Esophagus muscularis mucosa (tissue), 4 donors: ENCODE data around the gene ATG16L2. TPM values are rescaled to one million over a fixed set of nuclear protein-coding genes. Genes with fewer than 3 reads are reported as not detected.
"Not testable (repeated sequence)": the region's sequence is repeated elsewhere in the genome, so short reads cannot be mapped to it uniquely, and the experiment has no call there.

Experiments
- DNase-seq: peaks from one replicate; pipeline ENCODE4 v3.0.0-alpha.2; 2017; ENCODE audit errors: extremely low spot score
- H3K27ac ChIP-seq, 4 donors: fragments of 200-600 bp; sonication (generic); replicated peaks in 1 of 4; 1 replicate in 3 of 4; 2 replicates in 1 of 4; pipeline ENCODE4 v1.5.1; 2016 to 2019; ENCODE audit warnings: mild to moderate bottlenecking in 1 of 4
- H3K27me3 ChIP-seq, 4 donors: fragments of 200-600 bp; sonication (generic); one replicate each; pipeline versions ENCODE4 v1.5.1 to v1.6.0; 2016 to 2019
- H3K36me3 ChIP-seq, 4 donors: fragments of 200-600 bp; sonication (generic); one replicate each; pipeline ENCODE4 v1.5.1; 2016 to 2019
- H3K4me1 ChIP-seq, 4 donors: fragments of 200-600 bp; sonication (generic); one replicate each; pipeline ENCODE4 v1.5.1; 2016 to 2019
- H3K4me3 ChIP-seq, 4 donors: fragments of 200-600 bp; sonication (generic); 1 replicate in 2 of 4; 2 replicates in 2 of 4; pipeline ENCODE4 v1.5.1; 2016 to 2019; ENCODE audit warnings: mild to moderate bottlenecking in 4 of 4, moderate library complexity in 1 of 4
- H3K9me3 ChIP-seq, 4 donors: fragments of 200-600 bp; sonication (generic); 1 replicate in 3 of 4; 2 replicates in 1 of 4; pipeline ENCODE4 v1.5.1; 2016 to 2019
- CTCF ChIP-seq, 3 experiments: fragments of 200-600 bp in 2 of 3; fragments of 450-650 bp in 1 of 3; sonication (generic) in 2 of 3; IDR thresholded peaks; one replicate each; pipeline ENCODE4 v1.5.1; 2017 to 2019; ENCODE audit warnings: antibody characterized with exemption in 3 of 3, mild to moderate bottlenecking in 2 of 3, moderate library complexity in 1 of 3
- EP300 ChIP-seq: sonication (generic); formaldehyde crosslinking; IDR thresholded peaks from one replicate; pipeline ENCODE4 v1.6.1; 2017; ENCODE audit warnings: antibody characterized with exemption
- POLR2A ChIP-seq: fragments of 450-650 bp; IDR thresholded peaks from one replicate; pipeline ENCODE4 v1.6.1; 2017; ENCODE audit warnings: antibody characterized with exemption, moderate library complexity, mild to moderate bottlenecking, low read depth
- POLR2AphosphoS5 ChIP-seq, 2 donors: sonication (generic); formaldehyde crosslinking; IDR thresholded peaks; one replicate each; pipeline ENCODE4 v1.6.1; 2017; ENCODE audit warnings: antibody characterized with exemption in 2 of 2
- WGBS: methylation state at CpG from one replicate; pipeline ENCODE4 v1.1.5; 2018; 5-methylcytosine and 5-hydroxymethylcytosine counted together
- intact Hi-C: fragments of 100-400 bp; cut with DNase I; formaldehyde crosslinking; loops from one replicate; pipeline ENCODE4 v1.15.1; 2023
- total RNA-seq, 4 donors: library from RNA; depleted of rRNA; stranded (reverse); fragments of >200 nt; gene quantifications; one replicate each; pipeline versions ENCODE4 v1.1.0 to v1.2.1, GENCODE V29; 2016

The ATG16L2 gene
- total RNA-seq, 4 donors from 2014 or later: 11.8 to 19.3 (median 18.2) TPM

DNA sequence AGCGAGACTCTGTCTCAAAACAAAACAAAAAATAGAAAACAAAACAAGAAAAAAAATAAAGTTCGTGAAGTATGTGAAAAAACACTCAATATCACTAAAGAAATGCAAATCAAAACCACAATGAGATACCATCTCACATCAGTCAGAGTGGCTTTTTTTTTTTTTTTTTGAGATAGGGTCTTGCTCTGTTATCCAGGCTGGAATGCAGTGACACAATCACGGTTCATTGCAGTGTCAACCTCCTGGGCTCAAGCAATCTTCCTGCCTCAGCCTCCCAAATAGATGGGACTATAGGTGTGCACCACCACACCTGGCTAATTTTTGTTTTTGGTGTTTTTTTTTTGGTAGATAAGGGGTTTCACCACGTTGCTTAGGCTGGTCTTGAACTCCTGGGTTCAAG is 37.5 kb downstream of the ATG16L2 start:
- WGBS: 94% methylated on average over 4 of the region's 4 CpGs
- no peaks in the 10 kb centered on the region for H3K27me3 ChIP-seq
- intact Hi-C loops: no loop called here

GRCh38 chr11:72856065-72856464 is 41.9 kb downstream of the ATG16L2 start:
- H3K9me3 ChIP-seq: no peaks in the 10 kb centered on the region
- 56% methylated on average over 3 of the region's 3 CpGs for WGBS
- peak overlapping the region in 3 of 4 donors; percentile 6 to 47 (median 34) for H3K27ac ChIP-seq

More for the DNA sequence above, 37.5 kb downstream of the ATG16L2 start:
- Histone ChIP-seq H3K9me3 (no peaks in the 10 kb centered on the region), H3K4me3 (no peak overlapping the region), H3K4me1 (peaks cover 11 to 15% (median 13%) of the 10 kb centered on the region in 4 donors), H3K27ac (no peak overlapping the region), H3K36me3 (peaks cover 0 to 4% (median 0%) of the 10 kb centered on the region in 4 donors)
- no peak for DNase-seq
- TF ChIP-seq CTCF (IDR thresholded peaks at IDR 0.05): no peak

DNA sequence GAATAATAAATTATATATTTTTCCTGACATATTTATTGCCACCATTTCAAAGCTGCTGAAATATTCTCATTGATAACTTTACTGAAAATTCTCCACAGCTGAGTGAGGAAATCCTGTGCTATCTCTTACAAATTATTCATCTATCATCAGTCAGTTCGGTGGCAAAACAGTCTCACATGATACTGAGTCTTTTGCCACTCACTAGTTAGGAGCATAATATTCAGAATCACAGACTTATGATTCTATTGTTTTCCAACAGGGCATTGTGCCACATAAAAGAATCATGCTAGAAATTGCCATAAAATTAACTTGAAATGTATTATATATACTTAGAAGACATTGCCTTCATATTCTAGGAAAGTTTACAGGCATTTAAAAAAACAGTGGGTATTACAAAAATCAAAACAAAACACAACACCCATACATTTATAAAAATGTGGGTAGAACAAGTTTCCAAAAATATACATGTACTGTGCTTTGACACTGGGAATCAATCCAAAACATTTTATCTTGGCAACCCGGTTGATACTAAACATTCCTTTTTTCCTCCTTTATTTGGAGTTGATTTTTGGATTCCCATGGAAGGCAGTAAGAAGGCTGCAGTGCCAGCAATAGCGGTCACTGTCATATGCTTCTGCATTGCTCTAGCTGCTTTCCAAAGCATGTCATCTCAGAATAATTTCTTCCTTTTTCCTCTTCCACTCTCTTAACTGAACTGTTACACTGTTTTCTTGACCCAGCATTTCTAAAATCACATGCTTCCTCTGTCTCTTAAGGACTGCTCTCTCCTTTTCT is 42.5 kb downstream of the ATG16L2 start:
- DNase-seq: no peak
- Histone ChIP-seq H3K4me1 (peaks cover 19 to 26% (median 21%) of the 10 kb centered on the region in 4 donors), H3K9me3 (no peaks in the 10 kb centered on the region), H3K27me3 (no peaks in the 10 kb centered on the region), H3K36me3 (peaks cover 0 to 10% (median 0%) of the 10 kb centered on the region in 4 donors), H3K27ac (peak overlapping the region; percentile 21 to 47 (median 40)), H3K4me3 (no peak overlapping the region)
- TF ChIP-seq EP300 (no peak), POLR2AphosphoS5 (IDR thresholded peaks at IDR 0.05) (no peak), POLR2A (no peak), CTCF (IDR thresholded peaks at IDR 0.05) (no peak)
- intact Hi-C loops: no loop called here
- 9% methylated on average over 3 of the region's 3 CpGs for WGBS

More at GRCh38 chr11:72856065-72856464, 41.9 kb downstream of the ATG16L2 start:
- H3K36me3 ChIP-seq: peaks cover 0 to 10% (median 0%) of the 10 kb centered on the region in 4 donors
- H3K4me1 ChIP-seq: peaks cover 19 to 26% (median 21%) of the 10 kb centered on the region in 4 donors
- DNase-seq: no peak
- peak in 1 of 2 donors; percentile 19 for TF ChIP-seq POLR2AphosphoS5 (IDR thresholded peaks at IDR 0.05)
- no peak for TF ChIP-seq CTCF (IDR thresholded peaks at IDR 0.05)
- TF ChIP-seq EP300: no peak
- no peak for TF ChIP-seq POLR2A
- no peaks in the 10 kb centered on the region for H3K27me3 ChIP-seq
- no peak overlapping the region for H3K4me3 ChIP-seq
- intact Hi-C loops: no loop called here

DNA sequence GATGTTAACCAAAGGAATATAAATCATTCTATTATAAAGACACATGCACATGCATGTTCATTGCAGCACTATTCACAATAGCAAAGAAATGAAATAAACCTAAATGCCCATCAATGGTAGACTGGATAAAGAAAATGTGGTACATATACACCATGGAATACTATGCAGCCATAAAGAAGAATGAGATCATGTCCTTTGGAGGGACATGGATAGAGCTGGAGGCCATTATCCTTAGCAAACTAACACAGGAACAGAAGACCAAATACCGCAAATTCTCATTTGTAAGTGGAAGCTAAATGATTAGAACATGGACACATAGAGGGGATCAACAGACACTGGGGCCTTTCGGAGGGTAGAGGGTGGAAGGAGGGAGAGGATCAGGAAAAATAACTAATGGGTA is 44.1 kb downstream of the ATG16L2 start:
- H3K36me3 ChIP-seq: peaks cover 0 to 10% (median 0%) of the 10 kb centered on the region in 4 donors
- WGBS: 100% methylated on average over 2 of the region's 2 CpGs
- H3K9me3 ChIP-seq, H3K27ac ChIP-seq, H3K27me3 ChIP-seq, intact Hi-C loops, DNase-seq, H3K4me3 ChIP-seq: not testable (repeated sequence)
- H3K4me1 ChIP-seq: peaks cover 19 to 26% (median 21%) of the 10 kb centered on the region in 4 donors

DNA sequence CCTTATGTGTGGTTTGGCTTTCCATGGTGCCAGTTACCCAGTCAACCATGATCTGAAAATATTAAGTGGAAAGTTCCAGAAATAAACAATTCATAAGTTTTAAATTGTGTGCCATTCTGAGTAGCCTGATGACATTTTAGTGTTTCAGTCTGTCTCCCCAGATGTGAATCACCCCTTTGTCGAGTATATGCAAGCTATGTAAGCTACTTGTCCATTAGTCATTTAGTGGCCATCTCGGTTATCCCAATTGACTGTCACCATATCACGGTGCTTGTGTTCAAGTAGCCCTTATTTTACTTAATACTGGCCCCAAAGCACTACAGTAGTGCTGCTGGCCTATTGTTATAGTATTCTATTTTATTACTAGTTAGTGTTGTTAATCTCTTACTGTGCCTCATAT is 44.9 kb downstream of the ATG16L2 start:
- intact Hi-C loops: no loop called here
- H3K27me3 ChIP-seq: no peaks in the 10 kb centered on the region

More for the DNA sequence above, 44.9 kb downstream of the ATG16L2 start:
- TF ChIP-seq EP300: no peak
- TF ChIP-seq POLR2A: no peak
- TF ChIP-seq POLR2AphosphoS5 (IDR thresholded peaks at IDR 0.05): no peak
- no peak for TF ChIP-seq CTCF (IDR thresholded peaks at IDR 0.05)
- Histone ChIP-seq H3K36me3 (peaks cover 0 to 10% (median 0%) of the 10 kb centered on the region in 4 donors), H3K4me1 (peaks cover 23 to 29% (median 25%) of the 10 kb centered on the region in 4 donors), H3K9me3 (no peaks in the 10 kb centered on the region), H3K27ac (no peak overlapping the region), H3K4me3 (no peak overlapping the region)
- no peak for DNase-seq
- WGBS: 96% methylated on average over 3 of the region's 3 CpGs
